ENCODE results near the gene PLIN5.

Gene PLIN5

DNA sequence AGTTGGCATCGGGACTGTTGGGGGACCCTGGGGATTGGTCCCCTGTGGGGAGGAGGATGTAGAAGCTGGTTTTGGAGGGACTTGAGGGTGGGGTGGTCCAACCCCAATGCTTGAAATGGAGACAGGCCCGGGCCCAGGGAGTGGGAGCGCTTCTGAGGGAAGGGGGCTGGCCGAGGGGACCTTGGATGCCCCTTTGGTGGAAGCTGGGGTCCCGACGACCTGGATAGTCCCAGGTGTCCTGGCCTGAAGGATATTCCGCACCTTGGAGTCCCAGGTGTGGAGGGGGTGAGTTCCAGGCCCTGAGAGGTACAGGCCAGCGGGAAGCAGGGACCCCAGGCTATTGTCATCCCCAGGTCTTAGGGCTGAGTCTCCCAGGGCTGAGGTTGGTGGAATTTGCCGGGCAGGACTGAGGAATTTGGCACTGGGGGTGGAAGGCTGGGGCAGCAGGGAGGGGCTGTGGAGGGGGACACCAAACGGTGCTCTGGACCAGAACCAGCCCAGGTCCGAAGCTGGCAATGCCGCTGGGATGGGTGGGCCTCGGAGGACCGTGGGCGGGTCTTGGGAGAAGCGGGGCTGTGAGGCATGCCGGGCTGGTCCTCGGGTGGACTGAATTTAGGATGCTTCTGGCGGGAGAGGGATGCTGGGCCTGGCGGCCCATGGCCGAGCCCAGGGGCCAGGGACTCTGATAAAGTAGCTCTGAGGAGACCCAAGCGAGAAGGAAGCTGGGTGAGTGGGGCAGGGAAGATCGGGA, 61.1 kb downstream of the PLIN5 start:
- H3K14ac ChIP-seq (ENCODE audit: low read length), result no peak overlapping the region
- no peak overlapping the region for H3K23ac ChIP-seq (ENCODE audit: low read length)
- H3K4me2 ChIP-seq (ENCODE audit: low read length), result peak overlapping the region; percentile 80
- H3K9me3 ChIP-seq (ENCODE audit: insufficient read depth, low read depth, low read length), result peaks cover 2% of the 10 kb centered on the region
- peaks cover 21 to 30% of the 10 kb centered on the region in 2 experiments for H3K36me3 ChIP-seq (ENCODE audit: control insufficient read depth in 1 of 2, insufficient read depth in 2 of 2, low read length in 2 of 2)
- H2BK12ac ChIP-seq (ENCODE audit: low read length), result no peak overlapping the region
- H3K4me3 ChIP-seq (ENCODE audit: low read depth, low read length), result peak overlapping the region; percentile 49
- H3K79me2 ChIP-seq (ENCODE audit: control insufficient read depth, insufficient read depth, low read length, poor library complexity), result peaks cover 19% of the 10 kb centered on the region
- H4K8ac ChIP-seq (ENCODE audit: low read depth, low read length), result peak overlapping the region; percentile 56
- H3K4ac ChIP-seq (ENCODE audit: low read depth, low read length), result peak overlapping the region; percentile 88
- peaks cover 7% of the 10 kb centered on the region for H3K79me1 ChIP-seq (ENCODE audit: low read length)
- WGBS (ENCODE audit: extremely low coverage, insufficient coverage, insufficient read length), result no CpG with 5 or more reads among the region's 23 CpGs
- peaks cover 13 to 20% of the 10 kb centered on the region in 2 experiments for H3K4me1 ChIP-seq (ENCODE audit: control insufficient read depth in 1 of 2, insufficient read depth in 2 of 2, low read length in 2 of 2)
- no peak overlapping the region for H2AK5ac ChIP-seq (ENCODE audit: low read length)
- H3K27ac ChIP-seq (ENCODE audit: low read depth, low read length), result no peak overlapping the region
- DNase-seq, result no peak
- no peak overlapping the region for H3K9ac ChIP-seq (ENCODE audit: low read length)
- no peak overlapping the region for H3K18ac ChIP-seq (ENCODE audit: low read length)
- H3K27me3 ChIP-seq (ENCODE audit: insufficient read depth, low read length), result no peaks in the 10 kb centered on the region
- peak overlapping the region; percentile 22 for H4K12ac ChIP-seq (ENCODE audit: low read depth, low read length)
- no peak overlapping the region for H2BK120ac ChIP-seq (ENCODE audit: insufficient read depth, low read length, poor library complexity)
- H2BK5ac ChIP-seq (ENCODE audit: low read depth, low read length, poor library complexity), result no peak overlapping the region
- peak overlapping the region; percentile 15 for H4K91ac ChIP-seq (ENCODE audit: low read depth, low read length)
- H2AFZ ChIP-seq (ENCODE audit: insufficient read depth, low read length, poor library complexity), result peak overlapping the region; percentile 44

DNA sequence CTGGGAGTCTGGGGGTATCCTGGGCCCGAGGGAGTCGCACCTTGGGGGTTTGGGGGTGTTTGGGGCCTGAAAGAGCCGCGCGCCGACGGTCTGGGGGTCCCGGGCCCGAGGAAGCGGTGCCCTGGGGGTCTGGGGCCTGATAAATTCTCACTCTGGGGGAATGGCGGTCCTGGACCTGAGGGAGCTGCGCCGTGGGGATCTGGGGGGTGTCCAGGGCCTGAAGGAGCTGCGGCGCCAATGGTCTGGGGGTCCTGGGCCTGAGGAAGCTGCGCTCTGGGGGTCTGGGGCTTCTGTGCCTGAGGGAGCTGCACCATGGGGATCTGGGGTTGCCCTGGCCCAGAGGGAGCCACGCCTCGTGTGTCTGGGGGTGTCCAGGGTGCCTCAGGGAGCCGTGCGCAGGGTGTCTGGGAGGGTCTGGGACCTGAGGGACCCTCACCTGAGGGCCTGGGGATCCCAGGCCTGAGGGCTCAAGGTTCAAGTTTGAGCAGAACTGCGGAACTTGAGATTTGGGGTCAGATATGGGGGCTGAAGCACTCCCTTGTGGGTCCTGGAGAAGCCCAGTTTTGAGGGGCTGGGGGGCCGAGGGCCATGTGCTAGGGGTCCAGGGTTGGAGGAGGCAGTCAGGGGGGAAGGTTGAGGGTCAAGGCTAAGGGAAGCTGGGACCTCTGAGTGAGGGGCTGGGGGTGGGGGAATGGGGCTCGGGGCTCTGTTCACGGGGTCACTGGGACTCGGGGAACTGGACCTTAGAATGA, 61.8 kb downstream of the PLIN5 start:
- H3K27me3 ChIP-seq (ENCODE audit: insufficient read depth, low read length), result no peaks in the 10 kb centered on the region
- no peak overlapping the region for H2AFZ ChIP-seq (ENCODE audit: insufficient read depth, low read length, poor library complexity)
- peak overlapping the region; percentile 93 for H4K12ac ChIP-seq (ENCODE audit: low read depth, low read length)
- H2AK5ac ChIP-seq (ENCODE audit: low read length), result peak overlapping the region; percentile 44
- H3K27ac ChIP-seq (ENCODE audit: low read depth, low read length), result no peak overlapping the region
- H3K79me1 ChIP-seq (ENCODE audit: low read length), result peaks cover 7% of the 10 kb centered on the region
- H3K4me3 ChIP-seq (ENCODE audit: low read depth, low read length), result peak overlapping the region; percentile 96
- H3K14ac ChIP-seq (ENCODE audit: low read length), result peak overlapping the region; percentile 76
- WGBS (ENCODE audit: extremely low coverage, insufficient coverage, insufficient read length), result no CpG with 5 or more reads among the region's 25 CpGs
- peak overlapping the region; percentile 99 for H3K4ac ChIP-seq (ENCODE audit: low read depth, low read length)
- H3K4me2 ChIP-seq (ENCODE audit: low read length), result peak overlapping the region; percentile 91
- peak overlapping the region; percentile 63 for H4K91ac ChIP-seq (ENCODE audit: low read depth, low read length)
- H3K23ac ChIP-seq (ENCODE audit: low read length), result no peak overlapping the region
- peak overlapping the region; percentile 1 for H3K18ac ChIP-seq (ENCODE audit: low read length)
- no peaks in the 10 kb centered on the region for H3K9me3 ChIP-seq (ENCODE audit: insufficient read depth, low read depth, low read length)
- H2BK12ac ChIP-seq (ENCODE audit: low read length), result peak overlapping the region; percentile 52
- H3K9ac ChIP-seq (ENCODE audit: low read length), result peak overlapping the region; percentile 94
- H4K8ac ChIP-seq (ENCODE audit: low read depth, low read length), result peak overlapping the region; percentile 51
- H3K36me3 ChIP-seq (ENCODE audit: control insufficient read depth in 1 of 2, insufficient read depth in 2 of 2, low read length in 2 of 2), result peaks cover 16 to 25% of the 10 kb centered on the region in 2 experiments
- H2BK120ac ChIP-seq (ENCODE audit: insufficient read depth, low read length, poor library complexity), result no peak overlapping the region
- no peak for DNase-seq
- H2BK5ac ChIP-seq (ENCODE audit: low read depth, low read length, poor library complexity), result no peak overlapping the region
- H3K79me2 ChIP-seq (ENCODE audit: control insufficient read depth, insufficient read depth, low read length, poor library complexity), result peaks cover 19% of the 10 kb centered on the region
- H3K4me1 ChIP-seq (ENCODE audit: control insufficient read depth in 1 of 2, insufficient read depth in 2 of 2, low read length in 2 of 2), result peaks cover 13 to 20% of the 10 kb centered on the region in 2 experiments
